ENCODE data around the gene ANGPTL5.

DNA sequence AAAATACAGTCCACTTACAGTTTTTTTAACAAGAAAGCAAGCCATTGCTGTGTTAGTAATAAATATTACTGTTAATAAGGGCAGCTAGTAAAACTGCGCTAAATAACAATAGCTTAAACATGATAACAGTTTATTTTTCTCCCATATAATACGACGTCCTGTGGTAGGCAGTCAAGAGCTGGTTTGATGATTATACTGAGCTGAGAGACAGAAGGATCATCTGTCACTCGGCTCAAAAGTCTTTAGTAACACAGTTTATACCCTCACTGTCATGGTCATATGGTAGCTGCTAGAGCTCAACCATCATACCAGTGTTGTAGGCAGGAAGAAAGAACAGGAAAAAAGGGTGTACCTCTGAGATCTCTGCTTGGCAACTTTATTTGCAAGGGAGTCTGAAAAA lies 29.1 kb upstream of the ANGPTL5 start:
- TF ChIP-seq, protein P1, sequence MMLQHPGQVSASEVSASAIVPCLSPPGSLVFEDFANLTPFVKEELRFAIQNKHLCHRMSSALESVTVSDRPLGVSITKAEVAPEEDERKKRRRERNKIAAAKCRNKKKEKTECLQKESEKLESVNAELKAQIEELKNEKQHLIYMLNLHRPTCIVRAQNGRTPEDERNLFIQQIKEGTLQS (IDR thresholded peaks at IDR 0.05) = no peak
- TF ChIP-seq EGR1 (IDR thresholded peaks at IDR 0.05; ENCODE audit: low read depth in 2 of 2) = no peak
- TF ChIP-seq, protein P2, sequence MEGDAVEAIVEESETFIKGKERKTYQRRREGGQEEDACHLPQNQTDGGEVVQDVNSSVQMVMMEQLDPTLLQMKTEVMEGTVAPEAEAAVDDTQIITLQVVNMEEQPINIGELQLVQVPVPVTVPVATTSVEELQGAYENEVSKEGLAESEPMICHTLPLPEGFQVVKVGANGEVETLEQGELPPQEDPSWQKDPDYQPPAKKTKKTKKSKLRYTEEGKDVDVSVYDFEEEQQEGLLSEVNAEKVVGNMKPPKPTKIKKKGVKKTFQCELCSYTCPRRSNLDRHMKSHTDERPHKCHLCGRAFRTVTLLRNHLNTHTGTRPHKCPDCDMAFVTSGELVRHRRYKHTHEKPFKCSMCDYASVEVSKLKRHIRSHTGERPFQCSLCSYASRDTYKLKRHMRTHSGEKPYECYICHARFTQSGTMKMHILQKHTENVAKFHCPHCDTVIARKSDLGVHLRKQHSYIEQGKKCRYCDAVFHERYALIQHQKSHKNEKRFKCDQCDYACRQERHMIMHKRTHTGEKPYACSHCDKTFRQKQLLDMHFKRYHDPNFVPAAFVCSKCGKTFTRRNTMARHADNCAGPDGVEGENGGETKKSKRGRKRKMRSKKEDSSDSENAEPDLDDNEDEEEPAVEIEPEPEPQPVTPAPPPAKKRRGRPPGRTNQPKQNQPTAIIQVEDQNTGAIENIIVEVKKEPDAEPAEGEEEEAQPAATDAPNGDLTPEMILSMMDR (IDR thresholded peaks at IDR 0.05; ENCODE audit: low read depth, low read length, missing input control) = no peak
- TF ChIP-seq RAD21 (IDR thresholded peaks at IDR 0.05) = no peak
- no peak for TF ChIP-seq TAF1 (conservative IDR thresholded peaks at IDR 0.05)
- TF ChIP-seq GABPA (IDR thresholded peaks at IDR 0.05 in 1 of 2, conservative IDR thresholded peaks at IDR 0.05 in 1 of 2) = no peak
- no peak for TF ChIP-seq HNF4G (IDR thresholded peaks at IDR 0.05)
- TF ChIP-seq HNF4A (conservative IDR thresholded peaks at IDR 0.05) = no peak
